ENCODE results near the gene C10orf53.

Gene C10orf53

GRCh38 chr10:49735848-49736563 is 56.6 kb downstream of the C10orf53 start (continued):
- TF ChIP-seq ZNF280D (tag by site-specific recombination; IDR thresholded peaks at IDR 0.05): no peak
- no peak for TF ChIP-seq ZNF112 (tag by site-specific recombination; IDR thresholded peaks at IDR 0.05)
- no peak for TF ChIP-seq ZNF510 (tag by site-specific recombination; IDR thresholded peaks at IDR 0.05; ENCODE audit: insufficient replicate concordance)
- TF ChIP-seq GLI2 (tag by site-specific recombination; IDR thresholded peaks at IDR 0.05; ENCODE audit: borderline replicate concordance, low read depth): no peak
- TF ChIP-seq REST (tag by site-specific recombination; IDR thresholded peaks at IDR 0.05): no peak
- TF ChIP-seq ZNF2 (tag by site-specific recombination; IDR thresholded peaks at IDR 0.05): no peak
- no peak for TF ChIP-seq ZNF513 (tag by site-specific recombination; IDR thresholded peaks at IDR 0.05)

GRCh38 chr10:49736564-49737113 is 57.2 kb downstream of the C10orf53 start:
- H3K36me3 ChIP-seq (ENCODE audit: control insufficient read depth in 2 of 2, insufficient read depth in 1 of 2, low read length in 2 of 2): peaks cover 0 to 16% of the 10 kb centered on the region in 2 experiments; a peak in 2 of 3 replicates
- no peak overlapping the region for H3K4me3 ChIP-seq (ENCODE audit: low read depth, low read length)
- no peaks in the 10 kb centered on the region for H3K9me3 ChIP-seq (ENCODE audit: control insufficient read depth, insufficient read depth, low read depth, low read length)
- ChIA-PET CTCF (no interaction called here), POLR2A (no interaction called here)
- TF ChIP-seq HOXA7 (CRISPR knock-in tag; IDR thresholded peaks at IDR 0.05; ENCODE audit: borderline replicate concordance) (no peak), IKZF3 (tag by site-specific recombination; IDR thresholded peaks at IDR 0.05) (no peak), ZNF394 (tag by site-specific recombination; IDR thresholded peaks at IDR 0.05; ENCODE audit: borderline replicate concordance) (no peak), KLF9 (tag by site-specific recombination; IDR thresholded peaks at IDR 0.05; ENCODE audit: low read depth) (no peak), REPIN1 (tag by site-specific recombination; IDR thresholded peaks at IDR 0.05; ENCODE audit: low read depth) (no peak), ZNF114 (tag by site-specific recombination; IDR thresholded peaks at IDR 0.05) (no peak), ZNF280C (tag by site-specific recombination; IDR thresholded peaks at IDR 0.05) (no peak), ZEB2 (tag by site-specific recombination; IDR thresholded peaks at IDR 0.05) (no peak), KLF10 (tag by site-specific recombination; IDR thresholded peaks at IDR 0.05) (no peak), HOXD13 (CRISPR knock-in tag; IDR thresholded peaks at IDR 0.05; ENCODE audit: borderline replicate concordance) (no peak), ZNF391 (tag by site-specific recombination; IDR thresholded peaks at IDR 0.05; ENCODE audit: borderline replicate concordance, low read depth) (no peak), ZSCAN5A (tag by site-specific recombination; IDR thresholded peaks at IDR 0.05) (no peak), PATZ1 (tag by site-specific recombination; IDR thresholded peaks at IDR 0.05) (no peak), KLF1 (tag by site-specific recombination; IDR thresholded peaks at IDR 0.05) (no peak)
- no peaks in the 10 kb centered on the region for H3K4me1 ChIP-seq (ENCODE audit: control insufficient read depth, insufficient read depth, low read length)
- no peak overlapping the region for H3K27ac ChIP-seq (ENCODE audit: extremely low read depth, low read depth, low read length)
